Liver (tissue), 3 donors: ENCODE data around the gene KRT33B.

ENCODE experiments used
- ATF3 ChIP-seq: IDR thresholded peaks from 2 replicates; pipeline ENCODE4 v1.6.1; 2016; ENCODE audit warnings: antibody characterized with exemption
- CTCF ChIP-seq: fragments of 150-350 bp; IDR thresholded peaks from 2 replicates; pipeline ENCODE4 v1.5.1; 2017; ENCODE audit warnings: improper control_type of control experiment, low read depth, low read length; ENCODE audit not compliant: missing input control
- EGR1 ChIP-seq, 2 donors: IDR thresholded peaks; 2 replicates each; pipeline ENCODE4 v1.6.1; 2016 to 2018; ENCODE audit warnings: antibody characterized with exemption in 2 of 2, low read depth in 2 of 2
- GABPA ChIP-seq, 2 donors: IDR thresholded peaks in 1 of 2; conservative IDR thresholded peaks in 1 of 2; 2 replicates each; pipeline ENCODE4 v1.6.1; 2016; ENCODE audit warnings: antibody characterized with exemption in 2 of 2, mild to moderate bottlenecking in 1 of 2, moderate library complexity in 1 of 2
- HNF4G ChIP-seq: IDR thresholded peaks from 2 replicates; pipeline ENCODE4 v1.6.1; 2016; ENCODE audit warnings: antibody characterized with exemption
- JUND ChIP-seq, 2 donors: IDR thresholded peaks; 2 replicates each; pipeline ENCODE4 v1.6.1; 2016; ENCODE audit warnings: antibody characterized with exemption in 2 of 2
- MAX ChIP-seq: IDR thresholded peaks from 2 replicates; pipeline ENCODE4 v1.6.1; 2016; ENCODE audit warnings: antibody characterized with exemption
- REST ChIP-seq: IDR thresholded peaks from 2 replicates; pipeline ENCODE4 v1.6.1; 2016; ENCODE audit warnings: antibody characterized with exemption, mild to moderate bottlenecking
- SP1 ChIP-seq: IDR thresholded peaks from 2 replicates; pipeline ENCODE4 v1.6.1; 2018; ENCODE audit warnings: antibody characterized with exemption, mild to moderate bottlenecking
- TAF1 ChIP-seq: conservative IDR thresholded peaks from 2 replicates; pipeline ENCODE4 v1.6.1; 2016; ENCODE audit warnings: antibody characterized with exemption, mild to moderate bottlenecking
- YY1 ChIP-seq: IDR thresholded peaks from 2 replicates; pipeline ENCODE4 v1.6.1; 2016; ENCODE audit warnings: antibody characterized with exemption, mild to moderate bottlenecking
- donor health status: healthy.
- donor health status: healthy.

- TF ChIP-seq CTCF (no peak), HNF4G (no peak), MAX (no peak), TAF1 (no peak), SP1 (no peak), GABPA (IDR thresholded peaks at IDR 0.05 in 1 of 2, conservative IDR thresholded peaks at IDR 0.05 in 1 of 2) (no peak), YY1 (no peak), REST (no peak), EGR1 (IDR thresholded peaks at IDR 0.05; ENCODE audit: low read depth in 2 of 2) (no peak), JUND (IDR thresholded peaks at IDR 0.05) (no peak), ATF3 (no peak)
These were observed 28.4 kb downstream of the KRT33B start for GRCh38 chr17:41340934-41341861.
